Activated CD4-positive, alpha-beta T cell treated with anti-CD3 and anti-CD28 coated beads, Interleukin-2, amount 10 ng/mL, durations not matched to agents 7 days and 5 days (primary cell): Measurements from ENCODE around the gene LRRC23. TPM values are rescaled to one million over a fixed set of nuclear protein-coding genes. Genes with fewer than 3 reads are reported as not detected.

ENCODE experiments used
- CTCF ChIA-PET: fragments of 350-600 bp; sonication (Branson Sonifier 250); formaldehyde crosslinking; loops from one replicate; lab custom pipeline; 2021; ENCODE audit warnings: antibody characterized with exemption; lab: Charles Lee
- POLR2A ChIA-PET: fragments of 350-600 bp; sonication (Branson Sonifier 250); formaldehyde crosslinking; loops from one replicate; lab custom pipeline; 2021; ENCODE audit warnings: antibody characterized with exemption; lab: Charles Lee
- DNase-seq: peaks from one replicate; pipeline ENCODE4 v3.0.0-alpha.2; 2020
- H3K27ac Mint-ChIP-seq: one replicate; pipeline ENCODE4 v1.8.0; 2021; ENCODE audit warnings: mild to moderate bottlenecking, moderate library complexity, mixed read lengths
- H3K27me3 Mint-ChIP-seq: one replicate; pipeline ENCODE4 v1.8.0; 2021; ENCODE audit warnings: mixed read lengths
- H3K36me3 Mint-ChIP-seq: one replicate; pipeline ENCODE4 v1.8.0; 2021; ENCODE audit warnings: low read depth, mixed read lengths
- H3K4me1 Mint-ChIP-seq: one replicate; pipeline ENCODE4 v1.8.0; 2021; ENCODE audit warnings: mixed read lengths
- H3K4me3 Mint-ChIP-seq: one replicate; pipeline ENCODE4 v1.8.0; 2021; ENCODE audit warnings: mild to moderate bottlenecking, moderate library complexity, mixed read lengths
- H3K9me3 Mint-ChIP-seq: one replicate; pipeline ENCODE4 v1.8.0; 2021; ENCODE audit warnings: mixed read lengths
- total RNA-seq, 2 experiments: library from RNA; stranded (reverse); gene quantifications; one replicate each; pipeline ENCODE4 v1.2.3, GENCODE V29; 2021

Gene LRRC23
- total RNA-seq, 2 experiments from 2014 or later = 4.4 to 5.2 TPM

- Mint-ChIP-seq H3K36me3 (peaks cover 67% of the 10 kb centered on the region), H3K4me3 (peak overlapping the region; percentile 100), H3K4me1 (peaks cover 69% of the 10 kb centered on the region), H3K9me3 (no peaks in the 10 kb centered on the region), H3K27me3 (no peaks in the 10 kb centered on the region), H3K27ac (peak overlapping the region; percentile 98)
- POLR2A ChIA-PET = interaction anchor here (1.8 kb wide), 1 partner anchor 10 kb away, joined by 7 read pairs; the partner anchor contains the start of genes C12orf57 and RNU7-1
- DNase-seq = peak; percentile 88
- CTCF ChIA-PET = interaction anchor here (0.6 to 13.3 kb wide), 6 partner anchors 9 to 32 kb away, joined by 4 to 388 read pairs (median 6); partner anchors contain the start of genes C12orf57, PTPN6 and RNU7-1
These were observed 49.1 kb downstream of the LRRC23 start for GRCh38 chr12:6953442-6954315.

GRCh38 chr12:6954316-6955107, 49.9 kb downstream of the LRRC23 start:
- Mint-ChIP-seq H3K36me3 (peaks cover 76% of the 10 kb centered on the region), H3K27me3 (no peaks in the 10 kb centered on the region), H3K27ac (peak overlapping the region; percentile 98), H3K4me1 (peaks cover 70% of the 10 kb centered on the region), H3K4me3 (peak overlapping the region; percentile 100), H3K9me3 (no peaks in the 10 kb centered on the region)
- DNase-seq = no peak
- CTCF ChIA-PET = interaction anchor here (0.7 to 13.3 kb wide), 4 partner anchors 10 to 82 kb away, joined by 3 to 388 read pairs (median 4); partner anchors contain the start of genes C12orf57, PTPN6 and RNU7-1
- POLR2A ChIA-PET = interaction anchor here (1.8 kb wide), 1 partner anchor 11 kb away, joined by 7 read pairs; the partner anchor contains the start of genes C12orf57 and RNU7-1

- CTCF ChIA-PET = interaction anchor here (0.6 to 13.3 kb wide), 6 partner anchors 9 to 154 kb away, joined by 3 to 388 read pairs (median 4); partner anchors contain the start of genes C12orf57, PTPN6 and RNU7-1
- peaks cover 78% of the 10 kb centered on the region for H3K36me3 Mint-ChIP-seq
- no peaks in the 10 kb centered on the region for H3K27me3 Mint-ChIP-seq
- no peak for DNase-seq
- H3K4me3 Mint-ChIP-seq = peak overlapping the region; percentile 7
- no peaks in the 10 kb centered on the region for H3K9me3 Mint-ChIP-seq
- H3K27ac Mint-ChIP-seq = peak overlapping the region; percentile 98
- H3K4me1 Mint-ChIP-seq = peaks cover 72% of the 10 kb centered on the region
- POLR2A ChIA-PET = interaction anchor here (1.8 kb wide), 1 partner anchor 12 kb away, joined by 7 read pairs; the partner anchor contains the start of genes C12orf57 and RNU7-1
These were observed 50.7 kb downstream of the LRRC23 start for GRCh38 chr12:6955108-6956020.

- H3K4me3 Mint-ChIP-seq = peak overlapping the region; percentile 39
- CTCF ChIA-PET = interaction anchor here (0.6 to 13.3 kb wide), 5 partner anchors 9 to 203 kb away, joined by 3 to 388 read pairs (median 3); partner anchors contain the start of genes C12orf57, MLF2, PTPN6 and RNU7-1
- no peaks in the 10 kb centered on the region for H3K9me3 Mint-ChIP-seq
- POLR2A ChIA-PET = interaction anchor here (3.6 kb wide), 1 partner anchor 11 kb away, joined by 35 read pairs; the partner anchor contains the start of genes C12orf57 and RNU7-1
- H3K27ac Mint-ChIP-seq = peak overlapping the region; percentile 79
- peaks cover 76% of the 10 kb centered on the region for H3K4me1 Mint-ChIP-seq
- peaks cover 85% of the 10 kb centered on the region for H3K36me3 Mint-ChIP-seq
- H3K27me3 Mint-ChIP-seq = no peaks in the 10 kb centered on the region
- no peak for DNase-seq
These were observed 51.6 kb downstream of the LRRC23 start for GRCh38 chr12:6956021-6956727.

GRCh38 chr12:6957151-6957701, 52.6 kb downstream of the LRRC23 start:
- CTCF ChIA-PET = interaction anchor here (0.9 to 13.3 kb wide), 9 partner anchors 8 to 227 kb away, joined by 3 to 388 read pairs (median 3); partner anchors contain the start of genes C12orf57, MLF2, PTPN6 and RNU7-1
- H3K36me3 Mint-ChIP-seq = peaks cover 90% of the 10 kb centered on the region
- H3K27me3 Mint-ChIP-seq = no peaks in the 10 kb centered on the region
- no peaks in the 10 kb centered on the region for H3K9me3 Mint-ChIP-seq
- DNase-seq = no peak
- peak overlapping the region; percentile 93 for H3K27ac Mint-ChIP-seq
- H3K4me3 Mint-ChIP-seq = peak overlapping the region; percentile 39
- peaks cover 86% of the 10 kb centered on the region for H3K4me1 Mint-ChIP-seq
- POLR2A ChIA-PET = interaction anchor here (3.6 kb wide), 1 partner anchor 12 kb away, joined by 35 read pairs; the partner anchor contains the start of genes C12orf57 and RNU7-1

- Mint-ChIP-seq H3K4me3 (peak overlapping the region; percentile 83), H3K4me1 (peaks cover 92% of the 10 kb centered on the region), H3K27me3 (no peaks in the 10 kb centered on the region), H3K9me3 (no peaks in the 10 kb centered on the region), H3K36me3 (peaks cover 82% of the 10 kb centered on the region), H3K27ac (peak overlapping the region; percentile 93)
- CTCF ChIA-PET = interaction anchor here (0.9 to 13.3 kb wide), 11 partner anchors 14 to 228 kb away, joined by 3 to 388 read pairs (median 3); partner anchors contain the start of genes ATN1, C12orf57, MLF2 and PTPN6
- no peak for DNase-seq
- POLR2A ChIA-PET = interaction anchor here (0.6 to 3.6 kb wide), 3 partner anchors 13 to 123 kb away, joined by 3 to 35 read pairs (median 3); partner anchors contain the start of genes C12orf57 and RNU7-1
These were observed 53.4 kb downstream of the LRRC23 start for GRCh38 chr12:6957741-6958608.

GRCh38 chr12:6958609-6959057, 54.0 kb downstream of the LRRC23 start:
- Mint-ChIP-seq H3K4me1 (peaks cover 92% of the 10 kb centered on the region), H3K9me3 (no peaks in the 10 kb centered on the region), H3K27me3 (no peaks in the 10 kb centered on the region), H3K36me3 (peaks cover 76% of the 10 kb centered on the region), H3K4me3 (peak overlapping the region; percentile 83), H3K27ac (peak overlapping the region; percentile 93)
- no peak for DNase-seq
- ChIA-PET CTCF (interaction anchor here (1.2 to 13.3 kb wide), 6 partner anchors 15 to 155 kb away, joined by 3 to 388 read pairs (median 6); partner anchors contain the start of genes ATN1, C12orf57, PTPN6 and RNU7-1), POLR2A (interaction anchor here (0.6 to 3.6 kb wide), 4 partner anchors 8 to 124 kb away, joined by 3 to 35 read pairs (median 3); partner anchors contain the start of genes C12orf57, PTPN6 and RNU7-1)

- peaks cover 70% of the 10 kb centered on the region for H3K36me3 Mint-ChIP-seq
- ChIA-PET CTCF (interaction anchor here (0.6 to 13.3 kb wide), 10 partner anchors 15 to 644 kb away, joined by 3 to 388 read pairs (median 4); partner anchors contain the start of genes ATN1, C12orf57, PTPN6 and RNU7-1), POLR2A (interaction anchor here (0.6 to 3.6 kb wide), 3 partner anchors 8 to 124 kb away, joined by 3 to 35 read pairs (median 3); partner anchors contain the start of genes C12orf57, PTPN6 and RNU7-1)
- H3K4me1 Mint-ChIP-seq = peaks cover 92% of the 10 kb centered on the region
- peak; percentile 80 for DNase-seq
- peak overlapping the region; percentile 83 for H3K4me3 Mint-ChIP-seq
- peak overlapping the region; percentile 93 for H3K27ac Mint-ChIP-seq
- H3K27me3 Mint-ChIP-seq = no peaks in the 10 kb centered on the region
- no peaks in the 10 kb centered on the region for H3K9me3 Mint-ChIP-seq
These were observed 54.6 kb downstream of the LRRC23 start for GRCh38 chr12:6959058-6959804.
